BLaER1 treated with 17β-estradiol and CSF1 and Interleukin-3, amounts not matched to agents 10 nM and 100 nM (cell line): ENCODE measurements around the gene SEBOX.
"Not testable (repeated sequence)": the region's sequence is repeated elsewhere in the genome, so short reads cannot be mapped to it uniquely, and the experiment has no call there.

ENCODE experiments used
- H3K27ac ChIP-seq, 11 experiments: shearing (Covaris generic); formaldehyde crosslinking; 2 replicates each; pipeline ENCODE4 v1.8.1; 2022
- H3K27me3 ChIP-seq, 11 experiments: shearing (Covaris generic); formaldehyde crosslinking; 2 replicates each; pipeline ENCODE4 v1.8.1; 2022
- H3K36me3 ChIP-seq, 11 experiments: shearing (Covaris generic); formaldehyde crosslinking; 2 replicates each; pipeline ENCODE4 v1.8.1; 2022
- H3K4me1 ChIP-seq, 10 experiments: shearing (Covaris generic); formaldehyde crosslinking; 2 replicates each; pipeline ENCODE4 v1.8.1; 2022
- H3K4me2 ChIP-seq, 11 experiments: shearing (Covaris generic); formaldehyde crosslinking; 2 replicates each; pipeline ENCODE4 v1.8.1; 2022
- H3K4me3 ChIP-seq, 10 experiments: shearing (Covaris generic); formaldehyde crosslinking; 2 replicates each; pipeline ENCODE4 v1.8.1; 2022
- H3K9ac ChIP-seq, 11 experiments: shearing (Covaris generic); formaldehyde crosslinking; 2 replicates each; pipeline ENCODE4 v1.8.1; 2022
- H3K9me3 ChIP-seq, 11 experiments: shearing (Covaris generic); formaldehyde crosslinking; replicated peaks in 1 of 11; 2 replicates each; pipeline ENCODE4 v1.8.1; 2022
- H4K20me1 ChIP-seq, 11 experiments: shearing (Covaris generic); formaldehyde crosslinking; 2 replicates each; pipeline ENCODE4 v1.8.1; 2022
- Cebpa-rat ChIP-seq, 11 experiments: shearing (Covaris generic); IDR thresholded peaks; 2 replicates each; pipeline ENCODE4 v1.8.1; 2022

SEBOX gene

DNA sequence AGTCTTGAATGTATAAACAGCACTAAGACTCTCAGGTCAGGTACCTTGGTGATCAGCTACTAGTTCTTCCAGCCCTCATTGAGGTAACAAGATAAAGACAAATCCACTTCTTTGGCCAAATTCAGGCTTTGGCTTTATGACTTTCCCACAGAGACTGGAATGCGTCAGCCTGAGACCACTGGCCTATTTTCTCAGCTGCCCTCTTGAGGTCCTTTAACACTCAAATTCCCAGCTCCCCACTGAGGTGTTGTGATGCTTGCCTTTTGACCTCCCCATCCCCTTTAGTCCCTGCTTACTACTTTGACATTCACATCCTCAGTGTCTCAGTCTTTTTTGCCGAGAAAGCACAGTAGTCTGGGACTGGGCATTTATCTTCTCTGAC lies 18.8 kb downstream of the SEBOX start:
- no peak overlapping the region for H3K27ac ChIP-seq
- H3K4me3 ChIP-seq = no peak overlapping the region
- TF ChIP-seq Cebpa-rat (IDR thresholded peaks at IDR 0.05) = no peak
- H3K36me3 ChIP-seq = peaks cover 97 to 100% (median 98%) of the 10 kb centered on the region in 11 experiments
- no peaks in the 10 kb centered on the region for H3K27me3 ChIP-seq
- H3K9me3 ChIP-seq = no peaks in the 10 kb centered on the region
- no peak overlapping the region for H3K9ac ChIP-seq
- no peak overlapping the region for H3K4me2 ChIP-seq
- H4K20me1 ChIP-seq = peaks cover 0 to 72% (median 37%) of the 10 kb centered on the region in 11 experiments; a peak in 12 of 22 replicates
- peaks cover 0 to 11% (median 0%) of the 10 kb centered on the region in 10 experiments; a peak in 2 of 20 replicates for H3K4me1 ChIP-seq

DNA sequence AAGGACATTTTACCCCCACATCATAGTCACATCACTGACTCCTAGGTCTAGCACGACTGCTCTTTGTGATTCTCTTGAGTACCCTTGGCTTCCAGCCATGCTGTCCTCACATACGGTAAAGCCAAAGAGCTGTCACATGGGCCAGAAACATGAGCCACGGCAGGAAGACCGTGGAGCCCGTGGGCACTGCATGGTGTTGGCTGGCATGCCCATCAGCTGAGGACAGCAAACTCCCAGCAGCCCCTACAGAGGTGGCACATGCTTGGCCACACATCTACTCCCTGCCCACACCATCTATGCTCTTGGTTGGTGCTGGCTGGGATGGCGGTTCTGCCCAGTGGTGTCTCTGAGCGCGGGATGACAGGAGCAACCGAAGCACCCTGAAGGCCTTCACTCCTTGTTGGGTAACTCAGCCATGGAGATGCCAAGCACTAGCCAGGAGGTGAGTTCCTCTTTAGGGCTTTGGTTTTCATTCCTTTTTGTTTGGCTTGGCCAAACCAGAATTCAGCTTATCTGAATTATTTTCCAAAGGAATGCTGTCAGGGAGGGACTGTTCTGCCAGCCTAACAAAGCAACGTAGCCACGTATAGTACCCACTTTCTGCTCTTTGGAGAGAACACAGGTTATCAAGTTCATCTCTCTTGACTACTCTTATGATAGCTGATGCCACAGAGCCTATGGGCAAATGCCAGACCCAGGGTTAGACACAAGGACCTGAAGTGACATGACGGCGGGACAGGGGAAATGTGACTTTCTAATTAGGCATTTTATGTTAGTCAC lies 19.4 kb downstream of the SEBOX start:
- no peak for TF ChIP-seq Cebpa-rat (IDR thresholded peaks at IDR 0.05)
- H3K4me2 ChIP-seq = no peak overlapping the region
- H4K20me1 ChIP-seq = peaks cover 0 to 71% (median 37%) of the 10 kb centered on the region in 11 experiments; a peak in 12 of 22 replicates
- no peak overlapping the region for H3K27ac ChIP-seq
- no peak overlapping the region for H3K9ac ChIP-seq
- no peak overlapping the region for H3K4me3 ChIP-seq
- no peaks in the 10 kb centered on the region for H3K9me3 ChIP-seq
- peaks cover 97 to 100% (median 98%) of the 10 kb centered on the region in 11 experiments for H3K36me3 ChIP-seq
- H3K4me1 ChIP-seq = peaks cover 0 to 11% (median 0%) of the 10 kb centered on the region in 10 experiments; a peak in 2 of 20 replicates
- H3K27me3 ChIP-seq = no peaks in the 10 kb centered on the region

DNA sequence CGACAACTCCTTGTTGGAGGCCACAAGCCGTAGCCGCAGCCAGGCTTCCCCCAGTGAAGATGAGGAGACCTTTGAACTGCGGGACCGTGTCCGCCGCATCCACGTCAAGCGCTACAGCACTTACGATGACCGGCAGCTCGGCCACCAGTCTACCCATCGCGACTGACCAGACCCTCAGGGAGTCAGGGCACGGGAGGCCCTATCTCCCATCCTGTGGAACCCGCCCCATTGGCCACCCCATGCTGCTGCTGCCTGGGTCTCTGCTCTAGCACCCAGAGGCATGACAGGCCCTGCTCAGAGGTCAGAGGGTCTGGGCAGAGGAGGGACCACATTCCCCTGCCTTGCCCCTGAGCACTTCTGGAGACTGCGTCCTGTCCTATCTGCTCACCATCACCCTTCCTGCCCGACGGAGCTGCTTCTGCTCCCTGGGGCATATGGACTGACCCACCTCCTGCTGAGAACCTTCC lies 20.5 kb downstream of the SEBOX start:
- Histone ChIP-seq H3K4me2 (no peak overlapping the region), H3K4me1 (peaks cover 0 to 11% (median 0%) of the 10 kb centered on the region in 10 experiments; a peak in 2 of 20 replicates)
- no peak for TF ChIP-seq Cebpa-rat (IDR thresholded peaks at IDR 0.05)

GRCh38 chr17:28344011-28344410 lies 21.0 kb downstream of the SEBOX start:
- Histone ChIP-seq H3K9me3 (no peaks in the 10 kb centered on the region), H3K4me2 (no peak overlapping the region), H3K27me3 (no peaks in the 10 kb centered on the region), H3K4me3 (no peak overlapping the region), H3K27ac (no peak overlapping the region; a peak in 1 of 22 replicates), H3K9ac (no peak overlapping the region), H3K36me3 (peaks cover 88 to 100% (median 96%) of the 10 kb centered on the region in 11 experiments), H4K20me1 (peaks cover 0 to 69% (median 39%) of the 10 kb centered on the region in 11 experiments; a peak in 13 of 22 replicates), H3K4me1 (peaks cover 0 to 11% (median 0%) of the 10 kb centered on the region in 10 experiments; a peak in 2 of 20 replicates)
- no peak for TF ChIP-seq Cebpa-rat (IDR thresholded peaks at IDR 0.05)

More for the DNA sequence above, 20.5 kb downstream of the SEBOX start:
- no peaks in the 10 kb centered on the region for H3K9me3 ChIP-seq
- no peak overlapping the region for H3K27ac ChIP-seq
- peaks cover 93 to 100% (median 97%) of the 10 kb centered on the region in 11 experiments for H3K36me3 ChIP-seq
- peaks cover 0 to 69% (median 37%) of the 10 kb centered on the region in 11 experiments; a peak in 12 of 22 replicates for H4K20me1 ChIP-seq
- H3K4me3 ChIP-seq = no peak overlapping the region
- H3K27me3 ChIP-seq = no peaks in the 10 kb centered on the region
- H3K9ac ChIP-seq = no peak overlapping the region

GRCh38 chr17:28343491-28343932 lies 21.5 kb downstream of the SEBOX start:
- H3K9ac ChIP-seq = no peak overlapping the region
- H3K4me1 ChIP-seq = peaks cover 0 to 11% (median 0%) of the 10 kb centered on the region in 10 experiments; a peak in 3 of 20 replicates
- peaks cover 0 to 71% (median 44%) of the 10 kb centered on the region in 11 experiments; a peak in 14 of 22 replicates for H4K20me1 ChIP-seq

GRCh38 chr17:28342313-28342712 lies 22.7 kb downstream of the SEBOX start:
- H3K27ac ChIP-seq = no peak overlapping the region
- H3K9me3 ChIP-seq = no peaks in the 10 kb centered on the region
- no peak overlapping the region for H3K4me2 ChIP-seq
- H4K20me1 ChIP-seq = peaks cover 0 to 68% (median 49%) of the 10 kb centered on the region in 11 experiments; a peak in 14 of 22 replicates
- TF ChIP-seq Cebpa-rat (IDR thresholded peaks at IDR 0.05) = no peak
- H3K9ac ChIP-seq = no peak overlapping the region
- H3K4me3 ChIP-seq = no peak overlapping the region
- H3K36me3 ChIP-seq = peaks cover 71 to 91% (median 79%) of the 10 kb centered on the region in 11 experiments
- peaks cover 0 to 21% (median 2%) of the 10 kb centered on the region in 10 experiments; a peak in 12 of 20 replicates for H3K4me1 ChIP-seq
- H3K27me3 ChIP-seq = no peaks in the 10 kb centered on the region

More at GRCh38 chr17:28343491-28343932, 21.5 kb downstream of the SEBOX start:
- no peaks in the 10 kb centered on the region for H3K9me3 ChIP-seq
- no peak overlapping the region for H3K4me3 ChIP-seq
- H3K27me3 ChIP-seq = no peaks in the 10 kb centered on the region
- no peak overlapping the region; a peak in 1 of 22 replicates for H3K27ac ChIP-seq
- TF ChIP-seq Cebpa-rat (IDR thresholded peaks at IDR 0.05) = no peak
- peaks cover 83 to 100% (median 91%) of the 10 kb centered on the region in 11 experiments for H3K36me3 ChIP-seq
- H3K4me2 ChIP-seq = no peak overlapping the region

GRCh38 chr17:28341516-28341915 lies 23.5 kb downstream of the SEBOX start:
- peaks cover 63 to 83% (median 71%) of the 10 kb centered on the region in 11 experiments for H3K36me3 ChIP-seq

GRCh38 chr17:28340374-28340773 lies 24.6 kb downstream of the SEBOX start:
- H3K27me3 ChIP-seq = no peaks in the 10 kb centered on the region
- no peak overlapping the region for H3K4me3 ChIP-seq
- H3K9me3 ChIP-seq = no peaks in the 10 kb centered on the region
- H3K4me2 ChIP-seq = no peak overlapping the region
- peaks cover 52 to 72% (median 60%) of the 10 kb centered on the region in 11 experiments for H3K36me3 ChIP-seq
- H4K20me1 ChIP-seq = peaks cover 0 to 56% (median 43%) of the 10 kb centered on the region in 11 experiments; a peak in 14 of 22 replicates
- peaks cover 12 to 32% (median 15%) of the 10 kb centered on the region in 10 experiments for H3K4me1 ChIP-seq
- no peak for TF ChIP-seq Cebpa-rat (IDR thresholded peaks at IDR 0.05)
- no peak overlapping the region; a peak in 1 of 22 replicates for H3K9ac ChIP-seq
- H3K27ac ChIP-seq = no peak overlapping the region

More at GRCh38 chr17:28341516-28341915, 23.5 kb downstream of the SEBOX start:
- Histone ChIP-seq H3K9ac (no peak overlapping the region), H3K27me3 (no peaks in the 10 kb centered on the region), H3K4me2 (no peak overlapping the region), H3K27ac (no peak overlapping the region), H4K20me1 (peaks cover 0 to 66% (median 49%) of the 10 kb centered on the region in 11 experiments; a peak in 14 of 22 replicates), H3K4me1 (peaks cover 7 to 29% (median 10%) of the 10 kb centered on the region in 10 experiments), H3K9me3 (no peaks in the 10 kb centered on the region), H3K4me3 (no peak overlapping the region)
- no peak for TF ChIP-seq Cebpa-rat (IDR thresholded peaks at IDR 0.05)

- no peak for TF ChIP-seq Cebpa-rat (IDR thresholded peaks at IDR 0.05)
- no peaks in the 10 kb centered on the region for H3K27me3 ChIP-seq
- H3K4me3 ChIP-seq = no peak overlapping the region
- peaks cover 42 to 62% (median 50%) of the 10 kb centered on the region in 11 experiments for H3K36me3 ChIP-seq
- peaks cover 0 to 47% (median 38%) of the 10 kb centered on the region in 11 experiments; a peak in 14 of 22 replicates for H4K20me1 ChIP-seq
- H3K4me2 ChIP-seq = no peak overlapping the region
- no peaks in the 10 kb centered on the region for H3K9me3 ChIP-seq
- H3K9ac ChIP-seq = no peak overlapping the region
- H3K4me1 ChIP-seq = peaks cover 16 to 26% (median 20%) of the 10 kb centered on the region in 10 experiments
- no peak overlapping the region for H3K27ac ChIP-seq
Observed at GRCh38 chr17:28339431-28339830, 25.6 kb downstream of the SEBOX start.

DNA sequence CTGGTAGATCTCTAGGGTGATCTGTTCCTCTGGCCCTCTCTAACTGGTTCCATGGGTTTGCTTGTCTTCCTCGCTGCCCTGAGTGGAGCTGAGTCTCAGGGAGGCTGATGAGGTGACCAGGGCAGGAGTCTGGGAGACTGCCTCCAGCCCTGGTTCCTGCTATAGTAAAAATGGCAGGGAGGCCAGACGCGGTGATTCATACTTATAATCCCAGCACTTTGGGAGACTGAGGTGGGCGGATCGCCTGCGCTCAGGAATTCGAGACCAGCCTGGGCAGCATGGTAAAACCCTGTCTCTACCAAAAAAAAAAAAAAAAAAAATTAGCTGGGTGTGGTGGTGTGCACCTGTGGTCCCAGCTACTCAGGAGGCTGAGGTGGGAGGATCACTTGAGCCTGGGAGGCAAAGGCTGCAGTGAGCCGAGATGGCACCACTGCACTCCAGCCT lies 26.2 kb downstream of the SEBOX start:
- not testable (repeated sequence) for H3K27ac ChIP-seq
- peaks cover 0 to 44% (median 33%) of the 10 kb centered on the region in 11 experiments; a peak in 14 of 22 replicates for H4K20me1 ChIP-seq

More for the DNA sequence above, 26.2 kb downstream of the SEBOX start:
- 0 out of 22 replicates have a peak overlapping the region, but pooled peaks of 1 of the 11 experiments have one; percentile 7 for H3K9ac ChIP-seq
- peaks cover 36 to 56% (median 44%) of the 10 kb centered on the region in 11 experiments for H3K36me3 ChIP-seq
- H3K4me3 ChIP-seq, H3K27me3 ChIP-seq, H3K4me2 ChIP-seq, H3K9me3 ChIP-seq: not testable (repeated sequence)
- peaks cover 23 to 32% (median 26%) of the 10 kb centered on the region in 10 experiments for H3K4me1 ChIP-seq
